Large intestine (tissue), 12 donors: ENCODE data around the gene SDHAF3. TPM values are rescaled to one million over a fixed set of nuclear protein-coding genes. Genes with fewer than 3 reads are reported as not detected.
"Not testable (repeated sequence)": the region's sequence is repeated elsewhere in the genome, so short reads cannot be mapped to it uniquely, and the experiment has no call there.

ENCODE experiments used
- DNase-seq, 2 donors: peaks; one replicate each; pipeline versions ENCODE4 v3.0.0 to v3.0.0-alpha.2; 2013
- H3K27ac ChIP-seq: one replicate; pipeline ENCODE4 v1.5.1; 2013; ENCODE audit warnings: low read length
- H3K27me3 ChIP-seq: 2 replicates; pipeline ENCODE4 v1.6.1; 2013; ENCODE audit warnings: low read length; ENCODE audit not compliant: control insufficient read depth, insufficient read depth
- H3K36me3 ChIP-seq: 2 replicates; pipeline ENCODE4 v1.6.1; 2013; ENCODE audit warnings: low read length; ENCODE audit not compliant: control insufficient read depth, insufficient read depth
- H3K4me1 ChIP-seq: one replicate; pipeline ENCODE4 v1.6.1; 2013; ENCODE audit warnings: low read length; ENCODE audit not compliant: control insufficient read depth, insufficient read depth
- H3K4me3 ChIP-seq: one replicate; pipeline ENCODE4 v1.5.1; 2013; ENCODE audit warnings: low read length
- H3K9me3 ChIP-seq: one replicate; pipeline ENCODE4 v1.6.1; 2013; ENCODE audit warnings: mild to moderate bottlenecking, low read depth, low read length, moderate library complexity; ENCODE audit not compliant: control insufficient read depth
- WGBS: methylation state at CpG from one replicate; pipeline ENCODE4 v1.1.5; 2013; ENCODE audit warnings: low lambda C conversion rate; ENCODE audit not compliant: insufficient coverage; 5-methylcytosine and 5-hydroxymethylcytosine counted together
- long read RNA-seq, 11 donors: transcript quantifications; one replicate each; lab custom pipeline, GENCODE V29; 2026
- polyA plus RNA-seq: library from polyadenylated mRNA; unstranded; fragments of 120-200 nt; gene quantifications from one replicate; pipeline ENCODE4 v1.2.1, GENCODE V29; 2013

Gene SDHAF3
- 26.2 TPM for polyA plus RNA-seq
- long read RNA-seq, donor 1, transcript SDHAF3-202 (2 exons, 2,060 nt) = major isoform, 18 of 18 reads
- long read RNA-seq, donor 1, partial matches to known transcripts = 0 of 18 reads
- long read RNA-seq, donor 1, other reads (novel, unspliced or antisense) = 0 of 18 reads
- long read RNA-seq, donor 2, transcript SDHAF3-202 (2 exons, 2,060 nt) = major isoform, 27 of 27 reads
- long read RNA-seq, donor 2, partial matches to known transcripts = 0 of 27 reads
- long read RNA-seq, donor 2, other reads (novel, unspliced or antisense) = 0 of 27 reads
- long read RNA-seq, donor 3, transcript SDHAF3-202 (2 exons, 2,060 nt) = major isoform, 38 of 46 reads
- long read RNA-seq, donor 3, partial matches to known transcripts = 0 of 46 reads
- long read RNA-seq, donor 3, other reads (novel, unspliced or antisense) = 8 of 46 reads
- long read RNA-seq, donor 4, partial matches to known transcripts = 0 of 3 reads
- long read RNA-seq, donor 4, other reads (novel, unspliced or antisense) = 0 of 3 reads
- long read RNA-seq, donor 5, transcript SDHAF3-202 (2 exons, 2,060 nt) = major isoform, 13 of 13 reads
- long read RNA-seq, donor 5, partial matches to known transcripts = 0 of 13 reads
- long read RNA-seq, donor 5, other reads (novel, unspliced or antisense) = 0 of 13 reads
- long read RNA-seq, donor 6, transcript SDHAF3-202 (2 exons, 2,060 nt) = major isoform, 23 of 23 reads
- long read RNA-seq, donor 6, partial matches to known transcripts = 0 of 23 reads
- long read RNA-seq, donor 6, other reads (novel, unspliced or antisense) = 0 of 23 reads
- long read RNA-seq, donor 7, transcript SDHAF3-202 (2 exons, 2,060 nt) = major isoform, 12 of 12 reads
- long read RNA-seq, donor 7, partial matches to known transcripts = 0 of 12 reads
- long read RNA-seq, donor 7, other reads (novel, unspliced or antisense) = 0 of 12 reads
- long read RNA-seq, donor 8, transcript SDHAF3-202 (2 exons, 2,060 nt) = major isoform, 32 of 39 reads
- long read RNA-seq, donor 8, partial matches to known transcripts = 0 of 39 reads
- long read RNA-seq, donor 8, other reads (novel, unspliced or antisense) = 6 of 39 reads
- long read RNA-seq, donor 9, transcript SDHAF3-202 (2 exons, 2,060 nt) = major isoform, 38 of 38 reads
- long read RNA-seq, donor 9, partial matches to known transcripts = 0 of 38 reads
- long read RNA-seq, donor 9, other reads (novel, unspliced or antisense) = 0 of 38 reads
- long read RNA-seq, donor 10, transcript SDHAF3-202 (2 exons, 2,060 nt) = major isoform, 31 of 31 reads
- long read RNA-seq, donor 10, partial matches to known transcripts = 0 of 31 reads
- long read RNA-seq, donor 10, other reads (novel, unspliced or antisense) = 0 of 31 reads
- long read RNA-seq, donor 11, transcript SDHAF3-202 (2 exons, 2,060 nt) = major isoform, 20 of 21 reads
- long read RNA-seq, donor 11, partial matches to known transcripts = 0 of 21 reads
- long read RNA-seq, donor 11, other reads (novel, unspliced or antisense) = 0 of 21 reads

GRCh38 chr7:97117372-97118188, at the start of gene SDHAF3:
SDHAF3 (plus strand) TSS chr7:97117698; CDS start chr7:97117724, 26 bp downstream.
- Histone ChIP-seq H3K27ac (peak within 1 kb of the TSS; percentile 64), H3K9me3 (no peaks in the 10 kb centered on the region), H3K4me1 (peaks cover 11% of the 10 kb centered on the region), H3K4me3 (peak within 1 kb of the TSS; percentile 64), H3K27me3 (no peaks in the 10 kb centered on the region), H3K36me3 (no peaks in the 10 kb centered on the region)
- no CpG with 5 or more reads among the region's 59 CpGs for WGBS
- peak; percentile 98 for DNase-seq

DNA sequence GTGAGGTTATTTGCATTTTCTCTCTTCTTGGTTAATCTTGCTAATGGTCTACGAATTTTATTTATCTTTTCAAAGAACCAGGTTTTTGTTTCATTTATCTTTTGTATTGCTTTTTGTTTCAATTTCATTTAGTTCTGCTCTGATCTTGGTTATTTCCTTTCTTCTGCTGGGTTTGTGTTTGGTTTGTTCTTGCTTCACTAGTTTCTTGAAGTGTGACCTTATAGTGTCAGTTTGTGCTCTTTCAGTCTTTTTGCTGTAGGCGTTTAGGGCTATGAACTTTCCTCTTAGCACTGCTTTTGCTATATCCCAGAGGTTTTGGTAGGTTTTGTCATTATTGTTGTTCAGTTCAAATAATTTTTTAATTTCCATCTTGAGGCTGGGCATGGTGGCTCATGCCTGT, 45.5 kb upstream of the SDHAF3 start:
- not testable (repeated sequence) for H3K4me3 ChIP-seq, H3K27me3 ChIP-seq, H3K36me3 ChIP-seq, DNase-seq, H3K9me3 ChIP-seq, H3K4me1 ChIP-seq, H3K27ac ChIP-seq
- WGBS = 63% methylated on average over 1 of the region's 2 CpGs

DNA sequence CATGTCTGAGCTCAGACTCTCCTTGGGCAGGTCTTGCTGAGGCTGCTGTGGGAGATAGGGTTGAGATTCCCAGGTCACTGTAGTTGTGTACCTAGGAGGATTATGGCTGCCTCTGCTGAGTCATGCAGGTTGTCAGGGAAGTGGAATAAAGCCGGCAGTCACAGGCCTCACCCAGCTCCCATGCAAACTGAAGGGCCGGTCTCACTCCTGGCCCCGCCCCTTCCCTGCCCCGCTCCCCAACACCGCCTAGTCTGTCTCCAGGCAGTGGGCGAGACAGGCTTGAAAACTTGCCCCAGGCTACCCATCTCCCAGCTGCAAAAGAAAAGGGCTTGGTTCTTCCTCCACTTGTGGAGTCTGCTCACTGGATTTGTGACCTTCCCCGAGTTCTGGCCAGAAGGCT, 41.6 kb upstream of the SDHAF3 start:
- no peaks in the 10 kb centered on the region for H3K36me3 ChIP-seq
- no peaks in the 10 kb centered on the region for H3K9me3 ChIP-seq
- no peak overlapping the region for H3K27ac ChIP-seq
- no peaks in the 10 kb centered on the region for H3K4me1 ChIP-seq
- no peak for DNase-seq
- no CpG with 5 or more reads among the region's 7 CpGs for WGBS
- H3K27me3 ChIP-seq = no peaks in the 10 kb centered on the region
- no peak overlapping the region for H3K4me3 ChIP-seq

DNA sequence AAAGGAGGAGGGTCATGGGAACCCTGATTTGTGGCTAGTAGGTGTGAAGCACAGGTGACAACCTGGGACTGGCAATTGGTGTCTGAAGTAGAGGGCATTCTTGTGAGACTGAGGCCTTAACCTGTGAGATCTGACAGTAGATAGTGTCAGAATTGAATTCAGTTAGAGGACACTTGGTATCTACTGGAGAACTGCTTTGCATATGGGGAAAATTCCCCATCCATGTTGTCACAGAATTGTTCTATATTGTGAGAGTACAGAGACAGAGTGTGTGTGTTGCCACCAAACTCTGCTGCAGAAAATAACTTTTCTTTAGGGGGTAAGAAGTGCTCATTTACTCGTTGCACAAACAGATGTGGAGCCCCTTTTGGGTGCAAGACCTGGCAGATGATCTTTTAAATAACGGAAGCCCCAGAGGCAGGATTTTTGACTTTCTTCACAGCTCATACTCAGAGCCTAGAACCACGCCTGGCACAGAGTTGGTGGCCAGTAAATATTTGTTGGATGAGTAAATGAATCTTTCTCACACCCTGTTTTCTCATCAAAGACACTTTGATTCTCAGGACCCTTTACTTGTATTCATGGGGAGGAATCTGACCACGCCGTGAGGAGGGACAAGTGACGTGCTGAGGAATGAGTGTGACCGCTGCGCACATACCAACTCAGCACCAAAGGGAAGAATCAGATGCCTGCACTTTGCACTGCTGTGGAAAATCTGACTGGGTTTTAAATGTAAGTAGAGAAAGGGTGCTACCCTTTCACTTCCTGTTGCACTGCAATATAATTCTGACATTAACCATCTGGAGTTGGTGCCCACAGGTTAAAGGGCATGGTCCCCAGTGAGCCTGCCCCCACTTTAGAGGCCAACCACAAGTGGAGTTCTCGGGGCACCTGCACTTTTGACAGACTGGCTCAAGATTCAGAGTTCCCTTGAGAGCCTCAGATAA, 39.2 kb upstream of the SDHAF3 start:
- no peak overlapping the region for H3K27ac ChIP-seq

DNA sequence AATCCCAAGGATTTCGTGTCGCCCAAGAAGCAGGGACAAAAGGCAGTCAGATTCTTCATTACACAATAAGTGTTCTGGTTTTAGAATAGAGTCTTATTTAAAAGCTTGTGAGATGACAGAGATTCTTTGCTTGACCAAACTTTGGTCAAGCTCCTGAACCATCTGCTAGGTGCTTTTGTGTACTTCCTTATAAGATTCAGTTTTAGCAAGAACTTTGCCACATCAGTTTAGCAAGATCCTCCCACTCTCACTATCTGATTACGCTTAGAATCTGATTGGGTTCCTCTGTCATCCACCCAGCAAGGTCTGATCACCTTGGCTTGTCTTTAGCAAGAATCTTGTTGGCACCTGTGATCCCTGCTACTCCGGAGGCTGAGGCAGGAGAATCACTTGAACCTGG, 38.2 kb upstream of the SDHAF3 start:
- Histone ChIP-seq H3K9me3 (no peaks in the 10 kb centered on the region), H3K4me1 (no peaks in the 10 kb centered on the region), H3K27ac (no peak overlapping the region), H3K4me3 (no peak overlapping the region), H3K36me3 (no peaks in the 10 kb centered on the region), H3K27me3 (no peaks in the 10 kb centered on the region)
- no CpG with 5 or more reads among the region's 4 CpGs for WGBS
- no peak for DNase-seq

More for the DNA sequence above, 39.2 kb upstream of the SDHAF3 start:
- H3K9me3 ChIP-seq = no peaks in the 10 kb centered on the region
- no peak for DNase-seq
- H3K4me3 ChIP-seq = no peak overlapping the region
- no CpG with 5 or more reads among the region's 9 CpGs for WGBS
- no peaks in the 10 kb centered on the region for H3K36me3 ChIP-seq
- no peaks in the 10 kb centered on the region for H3K4me1 ChIP-seq
- H3K27me3 ChIP-seq = no peaks in the 10 kb centered on the region

DNA sequence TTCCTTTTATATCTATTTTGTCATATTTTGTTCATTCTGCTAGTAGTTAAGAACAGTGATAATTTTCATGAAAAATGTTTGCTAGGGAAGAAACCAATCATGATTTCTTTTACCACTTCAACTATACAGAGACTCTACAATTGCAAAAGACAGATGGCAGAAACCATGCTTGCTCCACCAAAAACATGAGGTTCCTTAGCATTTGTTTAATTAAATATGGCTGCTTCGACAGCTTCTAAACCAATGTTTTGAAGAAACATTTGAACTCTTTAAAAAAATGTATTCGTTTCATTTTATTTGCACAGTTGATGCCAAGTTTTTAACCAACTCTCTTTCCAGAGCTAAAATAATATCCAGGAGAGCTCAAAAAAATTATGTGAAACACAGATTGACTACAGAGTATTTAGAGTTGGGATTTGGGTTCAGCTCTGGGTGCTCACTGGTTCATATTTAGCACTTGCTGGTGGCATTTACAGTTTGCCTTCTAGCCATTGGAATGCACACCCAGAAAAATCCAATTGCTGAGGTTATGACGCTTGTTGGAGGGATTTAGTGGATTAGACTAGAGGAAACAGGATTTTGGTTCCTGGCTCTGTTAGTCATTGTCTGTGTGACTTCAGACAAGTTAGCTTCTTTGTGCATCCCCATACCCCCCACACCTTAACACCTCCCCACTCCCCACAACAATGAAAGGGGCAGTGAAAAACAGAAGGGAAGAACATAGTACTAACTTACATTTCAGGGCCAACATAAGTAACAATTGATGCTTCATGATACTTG, 35.8 kb upstream of the SDHAF3 start:
- WGBS = 100% methylated on average over 1 of the region's 3 CpGs

DNA sequence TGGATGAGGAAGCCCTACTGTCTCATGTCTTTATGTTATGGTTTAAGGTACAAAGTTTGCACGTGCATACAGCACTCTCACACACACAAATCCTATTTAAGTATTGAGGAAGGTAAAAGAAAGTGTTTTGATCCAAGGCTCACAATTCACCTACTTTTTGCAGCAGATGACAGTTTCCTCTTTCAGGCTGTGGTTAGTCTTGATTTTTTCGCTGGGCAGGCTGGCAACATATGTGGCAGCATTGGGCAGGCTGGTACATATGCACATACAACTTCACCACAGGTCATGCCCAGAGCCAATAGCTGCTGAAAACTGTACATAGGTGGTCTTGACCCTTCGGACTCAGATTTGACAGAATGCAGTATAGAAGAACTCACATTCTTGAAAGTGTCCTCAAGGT, 29.1 kb upstream of the SDHAF3 start:
- H3K27ac ChIP-seq = no peak overlapping the region
- H3K4me3 ChIP-seq = no peak overlapping the region
- H3K4me1 ChIP-seq = no peaks in the 10 kb centered on the region
- no peak for DNase-seq
- H3K27me3 ChIP-seq = peaks cover 2% of the 10 kb centered on the region
- no peaks in the 10 kb centered on the region for H3K36me3 ChIP-seq
- WGBS = no CpG with 5 or more reads among the region's 3 CpGs
- H3K9me3 ChIP-seq = no peaks in the 10 kb centered on the region

More for the DNA sequence above, 35.8 kb upstream of the SDHAF3 start:
- H3K27me3 ChIP-seq = no peaks in the 10 kb centered on the region
- H3K36me3 ChIP-seq = no peaks in the 10 kb centered on the region
- H3K27ac ChIP-seq = no peak overlapping the region
- no peak for DNase-seq
- no peak overlapping the region for H3K4me3 ChIP-seq
- H3K9me3 ChIP-seq = no peaks in the 10 kb centered on the region
- H3K4me1 ChIP-seq = no peaks in the 10 kb centered on the region

GRCh38 chr7:97089771-97090170, 27.7 kb upstream of the SDHAF3 start:
- Histone ChIP-seq H3K4me3 (no peak overlapping the region), H3K27me3 (peaks cover 2% of the 10 kb centered on the region), H3K27ac (no peak overlapping the region), H3K4me1 (no peaks in the 10 kb centered on the region), H3K9me3 (no peaks in the 10 kb centered on the region), H3K36me3 (no peaks in the 10 kb centered on the region)
- no peak for DNase-seq
- WGBS = 0% methylated on average over 1 of the region's 6 CpGs
